GM10266 (cell line): Measurements from ENCODE around the gene MRLN.
"Not testable (repeated sequence)": the region's sequence is repeated elsewhere in the genome, so short reads cannot be mapped to it uniquely, and the experiment has no call there.

ENCODE experiments used
- DNase-seq: peaks from one replicate; pipeline ENCODE4 v3.0.0; 2012; ENCODE audit errors: extremely low spot score
- CTCF ChIP-seq: IDR thresholded peaks from 2 replicates; pipeline ENCODE4 v1.5.1; 2012; ENCODE audit warnings: mild to moderate bottlenecking, low read depth; ENCODE audit not compliant: control insufficient read depth, insufficient read depth; ENCODE audit errors: missing control alignments

The MRLN gene

DNA sequence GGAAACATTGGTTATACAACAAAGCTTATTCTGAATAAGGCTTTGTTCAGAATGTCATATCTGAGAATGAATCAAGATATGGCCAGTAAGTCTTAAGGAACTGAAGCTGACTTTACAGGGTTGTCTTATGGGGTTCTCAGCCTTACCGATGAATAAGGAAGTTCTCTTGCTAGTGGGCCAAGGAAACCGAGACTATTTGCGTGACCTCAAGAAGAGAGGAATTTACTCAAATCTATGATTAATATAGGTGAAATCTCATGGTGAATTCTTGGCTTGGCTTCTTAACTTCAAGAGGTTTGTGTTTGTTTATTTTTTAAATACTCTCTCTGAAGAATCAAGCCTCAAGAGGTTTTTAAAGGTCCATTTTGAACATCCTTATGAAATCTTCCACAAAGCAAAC is 4.7 kb upstream of the MRLN start:
- no peak for DNase-seq

GRCh38 chr10:59754951-59755350 is 1.7 kb upstream of the MRLN start:
- DNase-seq: no peak
- no peak for TF ChIP-seq CTCF

More for the DNA sequence above, 4.7 kb upstream of the MRLN start:
- no peak for TF ChIP-seq CTCF

DNA sequence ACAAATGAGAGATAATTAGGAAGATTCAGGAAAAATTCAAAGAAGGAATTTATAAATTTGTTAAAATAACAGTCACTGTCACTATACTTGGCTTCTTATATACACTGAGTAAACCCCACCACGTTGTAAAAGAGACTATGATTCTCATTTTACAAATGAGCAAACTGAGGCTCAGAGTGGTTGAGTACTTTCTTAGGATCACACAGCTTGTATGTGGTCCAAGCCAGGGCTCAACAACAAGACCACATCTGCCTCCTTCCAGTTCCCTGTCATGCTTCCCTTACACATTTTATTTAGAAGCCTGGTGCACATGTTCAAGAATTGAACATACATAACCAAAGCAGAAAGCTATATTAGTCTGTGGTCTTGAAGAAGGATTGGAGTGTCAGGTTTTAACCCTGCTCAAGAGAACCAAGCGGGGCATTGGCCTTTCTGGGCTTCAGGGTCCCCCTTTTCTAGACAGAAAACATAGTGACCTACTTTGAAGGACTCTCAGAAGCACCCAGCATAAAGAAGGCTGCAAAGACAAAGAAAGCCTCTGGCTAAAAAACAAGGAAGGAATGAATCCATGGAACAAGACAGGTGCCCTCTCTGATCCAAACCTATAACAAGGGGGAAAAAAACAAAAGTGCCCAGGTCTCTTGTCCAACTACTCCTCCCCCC is 846 bp downstream of the MRLN start:
- no peak for DNase-seq
- no peak for TF ChIP-seq CTCF

- TF ChIP-seq CTCF: no peak
- no peak for DNase-seq
These were observed 2.9 kb downstream of the MRLN start for GRCh38 chr10:59750155-59750945.

DNA sequence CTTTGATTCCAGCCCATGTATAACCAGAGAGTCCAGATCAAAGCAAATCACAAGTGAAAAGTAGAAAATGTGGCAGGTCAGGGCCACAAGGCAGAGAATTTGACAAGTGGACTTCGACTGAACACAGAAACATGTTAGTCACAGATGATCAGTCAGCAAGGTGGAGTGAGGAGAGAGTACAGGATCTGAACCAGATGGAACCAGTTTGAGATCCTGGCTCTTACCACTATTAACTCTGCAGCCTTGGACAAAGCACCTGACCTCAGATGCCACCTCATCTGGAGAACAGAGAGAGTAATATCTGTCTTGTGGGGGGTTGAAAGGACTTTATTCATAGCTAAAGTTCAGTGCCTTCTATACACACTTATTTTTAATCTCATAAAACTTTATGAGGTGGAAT is 4.4 kb downstream of the MRLN start:
- TF ChIP-seq CTCF: no peak
- no peak for DNase-seq

GRCh38 chr10:59745163-59745650 is 8.0 kb downstream of the MRLN start:
- TF ChIP-seq CTCF: no peak
- no peak for DNase-seq

DNA sequence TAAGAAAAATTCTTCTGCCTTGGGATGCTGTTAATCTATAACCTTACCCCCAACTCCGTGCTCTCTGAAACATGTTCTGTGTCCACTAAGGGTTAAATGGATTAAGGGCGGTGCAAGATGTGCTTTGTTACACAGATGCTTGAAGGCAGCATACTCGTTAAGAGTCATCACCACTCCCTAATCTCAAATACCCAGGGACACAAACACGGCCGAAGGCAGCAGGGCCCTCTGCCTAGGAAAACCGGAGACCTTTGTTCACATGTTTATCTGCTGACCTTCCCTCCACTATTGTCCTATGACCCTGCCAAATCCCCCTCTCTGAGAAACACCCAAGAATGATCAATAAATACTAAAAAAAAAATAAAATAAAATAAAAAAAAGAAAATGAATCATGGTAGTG is 8.5 kb downstream of the MRLN start:
- DNase-seq: not testable (repeated sequence)

DNA sequence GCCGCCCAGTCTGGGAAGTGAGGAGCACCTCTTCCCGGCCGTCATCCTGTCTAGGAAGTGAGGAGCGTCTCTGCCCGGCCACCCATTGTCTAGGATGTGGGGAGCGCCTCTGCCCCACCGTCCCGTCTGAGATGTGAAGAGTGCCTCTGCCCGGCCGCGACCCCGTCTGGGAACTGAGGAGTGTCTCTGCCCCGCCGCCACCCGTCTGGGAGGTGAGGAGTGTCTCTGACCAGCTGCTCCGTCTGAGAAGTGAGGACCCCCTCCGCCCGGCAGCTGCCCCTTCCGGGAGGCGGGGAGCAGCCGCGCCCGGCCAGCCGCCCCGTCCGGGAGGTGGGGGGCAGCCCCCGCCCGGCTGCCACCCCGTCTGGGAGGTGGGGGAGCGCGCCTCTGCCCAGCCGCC is 9.1 kb downstream of the MRLN start:
- DNase-seq: not testable (repeated sequence)
